ENCODE results near the gene CUL9.

DNA sequence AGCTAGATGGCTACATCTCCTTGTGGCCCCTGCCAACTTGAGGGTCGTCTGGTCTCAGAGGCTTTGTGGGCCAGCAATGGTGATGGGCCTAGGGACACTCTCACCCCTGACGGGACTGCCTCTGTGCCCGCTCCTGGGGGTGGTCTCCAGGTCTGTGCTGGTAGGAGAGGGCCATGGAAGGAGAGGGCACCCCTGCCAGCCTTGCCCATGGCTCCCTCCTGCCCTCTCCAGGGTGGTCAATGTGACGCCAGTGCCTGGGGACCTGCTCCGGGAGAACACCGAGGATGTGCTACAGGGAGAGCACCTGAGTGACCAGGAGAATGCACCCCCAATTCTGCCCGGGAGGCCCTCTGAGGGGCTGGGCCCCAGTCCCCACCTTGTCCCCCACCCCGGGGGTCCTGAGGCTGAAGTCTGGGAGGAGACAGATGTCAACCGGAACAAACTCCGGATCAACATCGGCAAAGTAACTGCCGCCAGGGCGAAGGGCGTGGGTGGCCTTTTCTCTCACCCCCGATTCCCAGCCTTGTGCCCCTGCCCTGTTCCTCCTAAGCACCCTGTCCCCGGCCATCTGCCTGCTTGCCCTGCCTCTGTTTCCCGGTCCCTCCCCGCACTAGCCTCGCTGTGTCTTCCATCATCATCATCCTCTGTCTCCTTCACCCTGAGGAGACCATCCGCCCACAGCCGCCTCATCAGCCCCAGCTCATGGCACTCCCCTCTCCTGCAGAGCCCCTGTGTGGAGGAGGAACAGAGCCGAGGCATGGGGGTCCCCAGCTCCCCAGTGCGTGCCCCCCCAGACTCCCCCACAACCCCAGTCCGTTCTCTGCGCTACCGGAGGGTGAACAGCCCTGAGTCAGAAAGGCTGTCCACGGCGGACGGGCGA, 77.1 kb downstream of the CUL9 start:
- TF ChIP-seq, protein P1, sequence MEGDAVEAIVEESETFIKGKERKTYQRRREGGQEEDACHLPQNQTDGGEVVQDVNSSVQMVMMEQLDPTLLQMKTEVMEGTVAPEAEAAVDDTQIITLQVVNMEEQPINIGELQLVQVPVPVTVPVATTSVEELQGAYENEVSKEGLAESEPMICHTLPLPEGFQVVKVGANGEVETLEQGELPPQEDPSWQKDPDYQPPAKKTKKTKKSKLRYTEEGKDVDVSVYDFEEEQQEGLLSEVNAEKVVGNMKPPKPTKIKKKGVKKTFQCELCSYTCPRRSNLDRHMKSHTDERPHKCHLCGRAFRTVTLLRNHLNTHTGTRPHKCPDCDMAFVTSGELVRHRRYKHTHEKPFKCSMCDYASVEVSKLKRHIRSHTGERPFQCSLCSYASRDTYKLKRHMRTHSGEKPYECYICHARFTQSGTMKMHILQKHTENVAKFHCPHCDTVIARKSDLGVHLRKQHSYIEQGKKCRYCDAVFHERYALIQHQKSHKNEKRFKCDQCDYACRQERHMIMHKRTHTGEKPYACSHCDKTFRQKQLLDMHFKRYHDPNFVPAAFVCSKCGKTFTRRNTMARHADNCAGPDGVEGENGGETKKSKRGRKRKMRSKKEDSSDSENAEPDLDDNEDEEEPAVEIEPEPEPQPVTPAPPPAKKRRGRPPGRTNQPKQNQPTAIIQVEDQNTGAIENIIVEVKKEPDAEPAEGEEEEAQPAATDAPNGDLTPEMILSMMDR (IDR thresholded peaks at IDR 0.05) = no peak
- no peak for TF ChIP-seq POLR2A (IDR thresholded peaks at IDR 0.05)

Data from testis (tissue), 2 donors.